Measurements from ENCODE around the gene DUSP9. TPM values are rescaled to one million over a fixed set of nuclear protein-coding genes. Genes with fewer than 3 reads are reported as not detected.

Gene DUSP9
- total RNA-seq, 1 experiment from 2014 or later, result 2.4 TPM

GRCh38 chrX:153685751-153686696, 39.0 kb downstream of the DUSP9 start:
- H2AK5ac ChIP-seq (ENCODE audit: insufficient read length, low read length), result no peak overlapping the region
- no peak overlapping the region for H4K91ac ChIP-seq (ENCODE audit: insufficient read length, low read depth, low read length)
- H2AFZ ChIP-seq (ENCODE audit: low read length), result no peak overlapping the region
- no peak overlapping the region for H2BK5ac ChIP-seq (ENCODE audit: insufficient read length, low read length)
- no peak overlapping the region for H2BK12ac ChIP-seq (ENCODE audit: insufficient read length, low read depth, low read length)
- no peak overlapping the region for H2BK120ac ChIP-seq (ENCODE audit: low read depth, low read length, poor library complexity, severe bottlenecking)
- H3K4me1 ChIP-seq (ENCODE audit: insufficient read depth, low read length), result no peaks in the 10 kb centered on the region; the same call in 1 of the 2 replicates
- Mint-ChIP-seq H3K4me3 (peak overlapping the region; percentile 50 to 69), H3K27me3 (ENCODE audit: low read depth) (peaks cover 2% of the 10 kb centered on the region; the same call in 1 of the 2 replicates), H3K9me3 (peaks cover 43 to 54% of the 10 kb centered on the region in 2 experiments), H3K36me3 (ENCODE audit: insufficient read depth in 1 of 3, low read depth in 3 of 3) (peaks cover 18 to 31% (median 23%) of the 10 kb centered on the region in 3 experiments), H3K27ac (peak overlapping the region in 2 of 3 experiments; percentile 73 to 92; a peak in 4 of 7 replicates), H3K4me1 (peaks cover 17 to 25% of the 10 kb centered on the region in 2 experiments)
- no peak overlapping the region for H3K23ac ChIP-seq (ENCODE audit: insufficient read length, low read depth, low read length)
- no peak overlapping the region for H3K4me2 ChIP-seq (ENCODE audit: insufficient read depth, insufficient read length, low read length)
- no peaks in the 10 kb centered on the region for H3K27me3 ChIP-seq (ENCODE audit: insufficient read depth, low read length)
- no peaks in the 10 kb centered on the region for H3K23me2 ChIP-seq (ENCODE audit: insufficient read length, low read depth, low read length, poor library complexity, severe bottlenecking)
- H2BK20ac ChIP-seq (ENCODE audit: low read depth, low read length, poor library complexity, severe bottlenecking), result no peak overlapping the region
- DNase-seq, result no peak
- H3K18ac ChIP-seq (ENCODE audit: insufficient read length, low read depth, low read length), result peak overlapping the region; percentile 36
- TF ChIP-seq, protein P1, sequence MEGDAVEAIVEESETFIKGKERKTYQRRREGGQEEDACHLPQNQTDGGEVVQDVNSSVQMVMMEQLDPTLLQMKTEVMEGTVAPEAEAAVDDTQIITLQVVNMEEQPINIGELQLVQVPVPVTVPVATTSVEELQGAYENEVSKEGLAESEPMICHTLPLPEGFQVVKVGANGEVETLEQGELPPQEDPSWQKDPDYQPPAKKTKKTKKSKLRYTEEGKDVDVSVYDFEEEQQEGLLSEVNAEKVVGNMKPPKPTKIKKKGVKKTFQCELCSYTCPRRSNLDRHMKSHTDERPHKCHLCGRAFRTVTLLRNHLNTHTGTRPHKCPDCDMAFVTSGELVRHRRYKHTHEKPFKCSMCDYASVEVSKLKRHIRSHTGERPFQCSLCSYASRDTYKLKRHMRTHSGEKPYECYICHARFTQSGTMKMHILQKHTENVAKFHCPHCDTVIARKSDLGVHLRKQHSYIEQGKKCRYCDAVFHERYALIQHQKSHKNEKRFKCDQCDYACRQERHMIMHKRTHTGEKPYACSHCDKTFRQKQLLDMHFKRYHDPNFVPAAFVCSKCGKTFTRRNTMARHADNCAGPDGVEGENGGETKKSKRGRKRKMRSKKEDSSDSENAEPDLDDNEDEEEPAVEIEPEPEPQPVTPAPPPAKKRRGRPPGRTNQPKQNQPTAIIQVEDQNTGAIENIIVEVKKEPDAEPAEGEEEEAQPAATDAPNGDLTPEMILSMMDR (conservative IDR thresholded peaks at IDR 0.05), result no peak
- H4K5ac ChIP-seq (ENCODE audit: insufficient read length, low read depth, low read length), result no peak overlapping the region
- no peaks in the 10 kb centered on the region; the same call in 1 of the 2 replicates for H3K79me2 ChIP-seq (ENCODE audit: insufficient read depth, low read length)
- H3K79me1 ChIP-seq (ENCODE audit: insufficient read depth, low read depth, low read length, poor library complexity, severe bottlenecking), result no peaks in the 10 kb centered on the region
- H4K8ac ChIP-seq (replicated peaks; ENCODE audit: insufficient read length, low read depth, low read length), result no peak overlapping the region
- H3K27ac ChIP-seq (ENCODE audit: insufficient read length, low read depth, low read length), result no peak overlapping the region
- H3K9me3 ChIP-seq (ENCODE audit: control insufficient read depth, low read depth, low read length), result peaks cover 6% of the 10 kb centered on the region
- H2BK15ac ChIP-seq (ENCODE audit: low read depth, low read length), result no peak overlapping the region
- no CpG with 5 or more reads among the region's 24 CpGs for WGBS (ENCODE audit: extremely low coverage, insufficient read length, low lambda C conversion rate)
- H3K14ac ChIP-seq (ENCODE audit: insufficient read depth, low read length), result no peak overlapping the region
- H3T11ph ChIP-seq (ENCODE audit: low read length), result no peak overlapping the region
- no peak overlapping the region for H3K4ac ChIP-seq (ENCODE audit: low read depth, low read length)
- peaks cover 5% of the 10 kb centered on the region for H4K20me1 ChIP-seq (ENCODE audit: control insufficient read depth, insufficient read depth, insufficient read length)
- no peak overlapping the region for H3K56ac ChIP-seq (ENCODE audit: insufficient read length, low read depth, low read length)
- no peak overlapping the region for H3K9ac ChIP-seq (ENCODE audit: extremely low read depth, insufficient read length, low read length)
